ENCODE results near the gene KCNAB1.
A peak's percentile ranks its signal among the peaks of the same experiment; 100 is the strongest.

The KCNAB1 gene

DNA sequence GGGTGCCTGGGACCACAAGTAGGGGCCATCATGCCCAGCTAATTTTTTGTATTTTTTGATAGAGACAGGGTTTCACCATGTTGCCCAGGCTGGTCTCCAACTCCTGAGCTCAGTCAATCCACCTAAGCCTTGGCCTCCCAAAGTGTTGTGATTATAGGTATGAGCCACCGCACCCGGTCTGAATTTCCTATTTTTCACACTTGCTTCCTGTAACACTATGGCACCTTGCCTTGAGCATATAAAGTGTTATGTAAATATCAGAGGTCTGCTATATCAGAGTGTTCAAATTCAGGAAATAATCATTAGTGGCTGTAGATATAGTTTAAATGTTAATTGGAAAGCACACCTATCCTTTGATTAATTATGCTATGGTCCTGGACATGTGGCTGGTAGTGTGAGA is 165.2 kb downstream of the KCNAB1 start:
- DNase-seq = no peak

DNA sequence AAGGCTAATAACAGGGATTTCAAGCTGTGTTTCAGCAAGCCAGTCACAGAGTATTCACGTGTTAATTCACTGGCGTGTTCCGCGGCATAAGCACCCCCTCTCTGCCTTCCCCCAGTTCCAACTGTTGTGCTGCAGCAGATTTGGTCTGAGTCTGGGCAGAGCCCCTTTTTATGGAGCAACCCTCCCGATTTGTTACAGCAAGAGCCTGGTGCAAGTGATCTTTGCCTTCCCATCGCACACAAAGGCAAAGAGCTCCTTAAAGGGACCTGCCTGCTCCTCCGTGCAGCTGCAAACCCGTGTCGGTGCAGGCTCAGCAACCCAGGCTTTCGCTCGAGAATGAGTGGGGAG is 170.5 kb downstream of the KCNAB1 start:
- DNase-seq = peak; percentile 20

GRCh38 chr3:156291272-156292123 is 171.1 kb downstream of the KCNAB1 start:
- DNase-seq = peak; percentile 57

- DNase-seq = no peak
Measured at GRCh38 chr3:156293566-156293965, 173.2 kb downstream of the KCNAB1 start.

DNA sequence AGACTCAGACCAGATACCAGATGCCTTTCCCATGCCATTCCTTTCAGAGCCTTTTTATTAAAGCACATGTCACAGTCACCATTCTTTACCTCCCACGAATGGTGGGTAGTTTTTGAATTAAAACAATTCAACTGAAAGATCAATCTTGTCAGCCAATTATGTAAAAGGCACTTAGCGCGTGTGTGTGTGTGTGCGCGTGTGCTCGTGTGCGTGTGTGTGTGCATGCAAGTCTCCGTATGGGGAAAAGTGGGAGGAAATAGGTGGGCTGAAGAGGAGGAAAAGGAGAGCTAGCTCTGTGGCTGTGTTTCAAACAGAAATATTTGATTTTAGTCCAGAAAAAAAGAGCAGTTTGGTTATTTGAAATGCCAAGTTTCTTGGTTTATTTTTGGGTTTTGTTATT is 177.2 kb downstream of the KCNAB1 start:
- no peak for DNase-seq

DNA sequence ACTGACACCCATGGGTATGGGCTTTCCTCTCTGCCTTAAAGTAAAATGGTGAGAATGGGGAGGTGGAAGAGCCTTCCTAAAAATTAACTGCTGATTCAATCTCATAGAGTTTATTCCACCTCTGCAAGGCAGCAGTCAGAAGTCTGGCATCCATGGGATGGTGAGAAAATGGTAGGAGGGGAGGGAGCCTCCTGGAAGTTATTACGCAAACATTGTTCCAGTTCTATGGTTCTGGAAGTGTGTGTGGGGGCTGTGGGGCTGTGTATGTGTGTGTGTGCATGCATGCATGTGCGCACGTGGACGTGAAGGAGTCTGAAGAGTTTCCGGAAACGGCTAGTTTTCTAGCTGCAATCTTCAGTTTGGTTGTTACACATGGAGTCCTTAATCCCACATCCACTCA is 177.6 kb downstream of the KCNAB1 start:
- DNase-seq = no peak

DNA sequence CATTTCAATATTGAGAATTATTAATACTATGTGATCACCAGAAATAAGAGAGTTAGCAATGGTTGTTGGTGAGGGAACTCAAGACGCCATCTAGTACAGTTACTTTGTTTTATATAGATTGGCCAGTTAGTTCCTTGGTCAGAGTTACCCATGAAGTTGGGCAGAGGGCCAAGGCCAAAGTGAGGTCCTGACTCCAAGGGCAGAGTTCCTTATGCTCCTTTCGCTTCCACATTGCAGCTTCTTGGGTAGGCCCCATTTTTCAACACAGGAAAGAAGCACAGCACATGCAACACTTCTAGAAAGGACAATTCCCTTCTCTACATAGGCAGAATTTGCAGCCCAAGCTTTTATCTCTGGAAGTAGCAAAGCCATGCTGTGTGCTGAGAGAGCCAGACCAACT is 178.6 kb downstream of the KCNAB1 start:
- no peak for DNase-seq

DNA sequence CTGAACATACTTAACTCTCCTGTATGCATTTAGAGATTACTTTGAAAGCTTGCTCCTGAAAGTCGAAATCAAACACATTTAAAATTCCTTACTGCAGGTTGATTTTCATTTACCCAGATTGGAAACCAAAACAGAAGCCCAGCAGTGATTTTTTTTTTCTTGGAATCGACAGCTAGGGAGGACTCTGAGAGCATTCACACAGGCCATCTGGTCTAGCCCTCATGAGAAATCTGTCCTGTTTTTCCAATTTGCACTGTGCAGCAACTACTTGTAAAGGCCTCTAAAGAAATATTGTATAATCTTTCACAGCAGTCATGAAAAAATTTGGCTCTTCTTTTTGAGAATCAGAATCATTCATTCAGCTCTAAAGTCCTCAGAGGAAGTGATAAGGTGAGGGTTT is 179.2 kb downstream of the KCNAB1 start:
- peak; percentile 72 for DNase-seq

GRCh38 chr3:156300371-156300770 is 180.0 kb downstream of the KCNAB1 start:
- DNase-seq = no peak

GRCh38 chr3:156300929-156301840 is 180.8 kb downstream of the KCNAB1 start:
- DNase-seq = no peak

DNA sequence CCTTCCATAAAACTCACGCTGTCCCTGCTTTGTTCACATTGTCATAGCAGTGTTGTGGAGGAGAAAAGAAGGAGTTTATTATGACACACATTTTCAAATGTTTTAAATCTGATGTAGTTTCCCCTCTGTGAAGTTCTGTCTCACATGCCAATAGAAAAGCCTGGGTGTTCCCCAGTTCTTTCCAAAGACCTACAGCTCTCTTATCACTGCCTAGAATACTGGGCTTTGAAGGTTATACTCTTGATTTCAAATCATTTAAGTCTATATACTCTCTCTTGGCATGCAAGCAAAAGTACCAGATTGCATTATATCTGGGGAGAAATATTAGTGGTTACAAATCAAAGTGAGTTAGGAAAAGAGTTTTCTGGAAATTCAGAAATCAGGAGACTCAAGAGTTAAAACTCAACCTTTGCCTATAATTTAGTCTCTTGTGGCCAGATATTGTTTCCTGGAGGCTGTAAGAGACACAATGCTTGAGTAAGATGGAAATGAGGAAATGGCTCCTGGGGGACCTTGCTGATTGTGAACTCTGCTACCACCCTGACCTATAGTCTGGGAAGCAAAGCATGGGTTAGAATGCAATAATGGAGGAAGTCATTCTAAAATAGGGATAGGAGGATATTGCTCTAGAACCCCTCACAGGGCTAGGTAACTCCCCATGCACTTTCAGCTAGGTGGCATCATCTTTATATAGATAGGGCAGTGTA is 182.8 kb downstream of the KCNAB1 start:
- no peak for DNase-seq

DNA sequence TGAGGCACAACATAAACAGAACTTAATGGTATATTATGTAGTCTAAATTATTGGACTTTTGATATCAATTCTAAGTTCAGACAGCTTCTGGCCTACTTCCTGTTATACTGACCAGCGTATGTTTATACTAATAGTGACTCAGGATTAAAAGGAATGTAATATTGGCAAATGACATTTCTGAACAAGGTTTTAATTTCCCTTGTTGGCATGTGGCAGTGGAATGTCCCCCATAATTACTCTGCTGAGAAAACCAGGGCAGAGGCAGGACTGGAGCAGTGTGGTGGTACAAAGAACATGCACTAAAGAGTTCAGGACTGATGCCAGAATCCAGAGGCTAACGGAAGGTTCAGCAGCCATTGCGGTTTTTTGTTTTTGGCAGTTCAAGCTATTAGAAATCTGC is 184.0 kb downstream of the KCNAB1 start:
- DNase-seq = no peak

- DNase-seq = no peak
Measured at GRCh38 chr3:156305672-156306071, 185.3 kb downstream of the KCNAB1 start.

DNA sequence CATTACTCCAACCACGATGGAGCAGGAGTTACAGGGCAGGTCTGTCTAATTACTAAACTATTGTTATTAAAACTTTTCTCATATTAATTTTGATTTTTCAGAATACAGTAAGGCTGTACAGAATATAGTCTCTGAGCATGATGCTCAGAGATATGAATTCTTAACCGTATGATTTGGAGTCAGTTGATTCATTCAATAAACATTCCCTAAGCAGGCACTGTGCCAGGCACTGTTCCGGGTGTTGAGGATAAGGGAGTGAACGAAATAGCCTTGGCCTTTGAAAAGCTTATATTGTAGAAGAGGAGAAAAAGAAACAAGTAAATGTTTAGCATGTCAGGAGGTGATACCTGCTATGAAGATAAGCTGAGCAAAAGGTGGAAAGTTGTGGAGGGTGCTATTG is 187.3 kb downstream of the KCNAB1 start:
- no peak for DNase-seq

DNA sequence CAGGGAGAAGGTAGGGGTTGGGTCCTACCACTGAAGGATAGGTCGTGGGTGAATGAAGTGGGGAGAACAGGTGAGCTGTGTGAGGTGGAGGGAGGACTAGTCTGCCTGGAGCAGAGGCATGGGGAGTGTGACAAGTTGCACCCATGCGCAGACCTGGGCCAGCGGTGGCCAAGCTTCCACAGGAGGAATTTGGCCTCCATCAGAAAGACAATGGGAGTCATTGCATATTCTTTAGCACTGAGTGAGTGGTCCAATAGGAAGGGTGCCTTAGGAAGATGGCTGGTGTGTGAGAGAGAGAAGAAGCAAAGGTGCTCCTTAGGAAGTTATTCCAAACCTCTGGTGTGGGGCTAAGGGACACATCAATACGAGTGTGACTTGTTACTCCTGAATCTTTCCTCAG is 191.1 kb downstream of the KCNAB1 start:
- DNase-seq = no peak

DNA sequence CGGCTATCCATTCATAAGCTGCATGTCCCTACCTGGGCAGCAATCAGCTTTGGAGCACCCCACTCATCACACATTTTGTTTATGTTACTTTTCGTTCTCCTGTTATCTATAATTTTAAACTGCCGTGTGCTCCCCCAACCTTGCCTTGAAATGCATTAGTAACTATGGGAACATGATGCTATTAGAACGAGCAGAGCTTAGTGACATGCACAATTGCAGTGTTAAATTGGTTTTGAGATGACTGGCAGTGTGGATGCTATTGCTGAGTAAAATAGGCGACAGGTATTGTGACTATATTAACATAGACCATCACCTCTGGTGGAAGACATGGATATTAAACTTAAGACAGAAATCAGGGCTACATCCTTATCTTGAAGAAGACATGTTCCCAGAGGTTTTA is 191.6 kb downstream of the KCNAB1 start:
- no peak for DNase-seq

DNA sequence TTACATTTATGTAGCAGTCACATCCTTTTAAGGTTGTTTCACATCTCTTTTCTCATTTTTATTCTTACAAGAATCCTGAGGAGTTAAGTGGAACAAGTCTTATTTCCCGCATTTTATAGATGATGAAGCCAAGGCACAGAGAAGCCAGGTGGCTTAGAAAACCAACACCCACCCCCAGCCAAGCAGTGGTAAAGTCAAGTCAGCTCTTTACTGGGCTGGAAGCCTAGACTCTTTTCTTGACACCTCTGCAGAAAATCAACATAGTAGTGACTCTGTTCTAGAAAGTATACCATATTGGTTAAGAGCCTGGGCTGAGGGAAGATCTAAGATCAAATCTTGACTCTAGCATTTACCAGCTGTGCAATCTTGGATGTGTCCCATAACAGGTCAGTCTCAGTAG is 195.7 kb downstream of the KCNAB1 start:
- no peak for DNase-seq

DNA sequence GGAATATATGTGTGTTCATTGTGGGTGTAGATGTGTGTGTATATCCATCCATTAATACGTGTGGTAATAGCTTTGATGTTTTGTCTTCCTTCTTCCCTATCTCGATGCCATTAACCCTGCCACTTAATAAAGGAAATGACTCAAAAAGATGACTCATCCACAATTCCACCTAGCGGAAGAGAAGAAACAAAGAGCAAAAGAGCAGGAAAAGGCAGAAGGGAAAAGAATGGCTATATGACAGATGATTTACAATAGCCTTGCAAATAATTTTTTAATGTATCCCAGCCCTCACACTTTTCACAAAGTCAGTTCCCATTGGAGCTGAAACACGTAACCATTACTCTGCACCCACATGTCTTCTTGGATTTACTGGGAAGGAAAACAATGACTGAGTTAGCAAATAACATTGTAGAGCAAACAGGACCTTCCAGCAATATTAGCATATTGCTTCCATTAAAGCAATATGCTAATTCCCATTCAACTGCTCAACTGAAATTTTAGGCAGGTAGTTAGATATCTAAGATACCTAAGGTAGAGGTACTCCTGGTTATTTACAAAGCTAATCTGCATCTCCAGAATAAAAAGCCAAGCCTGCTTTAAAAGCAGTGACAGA is 197.2 kb downstream of the KCNAB1 start:
- DNase-seq = no peak

GRCh38 chr3:156321945-156322344 is 201.6 kb downstream of the KCNAB1 start:
- no peak for DNase-seq

DNA sequence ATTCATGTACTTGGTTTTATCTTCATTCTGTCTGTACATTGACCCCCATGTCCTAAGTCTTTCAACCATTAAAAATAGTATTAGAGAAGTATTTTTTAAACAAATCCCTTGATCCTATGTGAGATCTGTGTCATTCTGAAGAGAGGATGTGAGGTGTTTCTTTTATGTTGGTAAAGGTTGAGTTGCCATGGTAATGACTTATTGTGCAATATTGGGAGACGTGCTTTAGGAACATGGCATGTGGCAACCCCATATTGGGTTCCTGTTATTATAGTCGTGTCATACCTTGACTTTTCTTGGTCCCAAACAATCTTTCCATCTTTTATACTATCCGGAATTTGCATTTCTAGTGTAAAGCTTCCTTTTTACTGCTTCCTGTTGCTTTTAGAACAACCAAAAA is 203.1 kb downstream of the KCNAB1 start:
- no peak for DNase-seq

GRCh38 chr3:156330415-156330814 is 210.0 kb downstream of the KCNAB1 start:
- DNase-seq = no peak

DNA sequence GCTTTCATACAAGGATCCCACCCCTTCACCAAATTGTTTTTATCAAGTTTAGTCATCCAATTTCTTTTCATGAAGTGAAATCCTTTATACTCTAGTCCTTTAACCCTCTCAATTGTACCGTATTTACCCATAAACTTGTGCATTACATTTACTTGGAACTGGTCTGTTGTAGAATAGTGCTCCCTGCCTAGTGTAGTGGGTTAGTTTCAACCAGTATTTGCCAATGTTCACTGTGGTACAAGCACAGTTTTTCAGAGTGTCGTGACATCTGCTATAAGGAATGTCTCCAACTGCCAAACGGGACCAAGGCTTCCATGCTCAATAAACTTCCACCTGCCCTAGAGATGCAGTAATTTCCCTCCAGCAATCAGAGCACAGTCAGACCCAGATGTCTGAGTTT is 211.9 kb downstream of the KCNAB1 start:
- DNase-seq = peak; percentile 57
